ENCODE results near the gene CHAD. TPM values are rescaled to one million over a fixed set of nuclear protein-coding genes. Genes with fewer than 3 reads are reported as not detected.

Gene CHAD
- total and polyA plus RNA-seq, 2 of the 4 experiments (the other 2 are of a cell fraction) = 0.03 TPM; not detected in 1

DNA sequence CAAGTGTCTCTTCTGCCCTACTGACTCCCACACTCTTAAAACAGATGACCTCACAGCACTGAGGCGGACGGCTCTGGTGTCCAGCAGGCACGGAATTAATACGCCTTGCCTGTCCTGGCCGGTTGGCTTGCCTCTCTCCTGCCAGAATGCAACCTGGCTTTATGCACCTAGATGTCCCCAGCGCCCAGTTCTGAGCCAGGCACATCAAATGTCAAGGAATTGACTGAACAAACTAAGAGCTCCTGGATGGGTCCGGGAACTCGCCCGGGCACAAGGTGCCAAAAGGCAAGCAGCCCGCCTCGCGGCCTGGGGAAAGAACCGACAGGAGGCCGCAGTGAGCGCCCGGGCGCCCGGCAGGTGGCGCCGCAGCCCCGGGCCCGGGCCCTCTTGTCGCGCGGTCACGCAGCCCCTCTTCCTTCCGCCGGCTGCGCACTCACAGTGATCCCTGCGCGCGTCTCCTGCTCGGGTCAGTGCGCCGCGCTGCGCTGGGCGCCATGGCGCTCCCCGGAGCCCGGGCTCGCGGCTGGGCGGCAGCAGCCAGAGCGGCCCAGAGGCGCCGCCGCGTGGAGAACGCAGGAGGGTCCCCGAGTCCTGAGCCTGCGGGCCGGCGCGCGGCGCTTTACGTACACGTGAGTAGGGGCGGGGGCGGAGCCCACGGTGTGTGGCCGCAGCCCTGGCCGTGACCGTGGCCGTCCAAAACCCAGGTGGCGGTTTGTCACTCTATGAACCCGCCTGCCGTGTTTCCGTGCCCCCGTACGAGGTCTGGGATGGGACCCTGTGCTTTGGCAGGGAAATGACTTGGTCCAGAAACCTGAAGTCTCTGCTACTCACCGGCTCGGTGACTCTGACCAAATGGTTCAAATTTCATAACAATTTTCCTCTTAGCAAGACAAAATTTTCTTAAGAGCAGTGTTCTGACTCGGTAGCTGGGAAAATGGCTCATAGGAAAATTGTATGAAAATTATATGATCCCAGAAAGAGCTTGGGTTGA lies 10.0 kb upstream of the CHAD start, which contains the start of gene RSAD1:
RSAD1 (plus strand) TSS at position 470 of the 991 bp plus-strand sequence; CDS start at position 495, 25 bp downstream.
- Histone ChIP-seq H3K27ac (ENCODE audit: insufficient read depth, low read length) (peak within 1 kb of the TSS; percentile 57), H3K36me3 (ENCODE audit: control insufficient read depth, insufficient read depth, low read length) (peaks cover 7% of the 10 kb centered on the region), H3K14ac (replicated peaks; ENCODE audit: low read depth, low read length) (peak within 1 kb of the TSS; percentile 95), H3K4me1 (ENCODE audit: control insufficient read depth, insufficient read depth, low read length) (peaks cover 4% of the 10 kb centered on the region), H4K20me1 (ENCODE audit: insufficient read depth, low read length) (peaks cover 8% of the 10 kb centered on the region; the same call in 1 of the 2 replicates), H3K79me1 (ENCODE audit: low read depth in 1 of 2, low read length in 2 of 2) (peaks cover 11 to 31% of the 10 kb centered on the region in 2 experiments; a peak in 3 of 4 replicates), H3K23ac (ENCODE audit: low read depth, low read length) (peak within 1 kb of the TSS; percentile 76), H4K5ac (ENCODE audit: low read depth, low read length) (peak within 1 kb of the TSS; percentile 85), H3K9ac (ENCODE audit: low read depth, low read length) (peak within 1 kb of the TSS; percentile 78), H2AFZ (replicated peaks; ENCODE audit: low read length, poor library complexity) (peak within 1 kb of the TSS; percentile 94), H4K91ac (ENCODE audit: insufficient read depth, low read depth, low read length) (peak within 1 kb of the TSS; percentile 3; the same call in 1 of the 2 replicates), H2AK9ac (replicated peaks; ENCODE audit: low read depth, low read length, poor library complexity) (peak within 1 kb of the TSS; percentile 90), H3K9me1 (ENCODE audit: insufficient read depth, low read length) (peaks cover 7% of the 10 kb centered on the region; the same call in 1 of the 2 replicates), H3K4ac (ENCODE audit: low read depth, low read length) (peak within 1 kb of the TSS; percentile 91), H3K56ac (ENCODE audit: extremely low read depth, insufficient read depth, low read length) (peak within 1 kb of the TSS; percentile 64), H4K8ac (ENCODE audit: low read depth in 2 of 2, low read length in 2 of 2) (peak within 1 kb of the TSS; percentile 51 to 95), H2AK5ac (ENCODE audit: low read depth, low read length) (0 out of 2 replicates have a peak within 1 kb of the TSS, but pooled peaks have one; percentile 45), H2BK120ac (ENCODE audit: low read depth, low read length) (peak within 1 kb of the TSS; percentile 68), H3K4me3 (ENCODE audit: insufficient read depth, low read depth, low read length) (peak within 1 kb of the TSS; percentile 86), H2BK5ac (ENCODE audit: low read depth, low read length, poor library complexity, severe bottlenecking) (peak within 1 kb of the TSS; percentile 20), H3K27me3 (ENCODE audit: control insufficient read depth, insufficient read depth, low read length) (no peaks in the 10 kb centered on the region; the same call in 1 of the 2 replicates), H2BK20ac (ENCODE audit: low read depth, low read length) (no peak within 1 kb of the TSS), H3K4me2 (ENCODE audit: low read depth, low read length) (peak within 1 kb of the TSS; percentile 94), H3K9me3 (ENCODE audit: control insufficient read depth, insufficient read depth, low read length) (no peaks in the 10 kb centered on the region), H2BK15ac (ENCODE audit: low read depth, low read length) (no peak within 1 kb of the TSS; the same call in 2 of the 3 replicates), H3K18ac (ENCODE audit: low read depth, low read length) (0 out of 2 replicates have a peak within 1 kb of the TSS, but pooled peaks have one; percentile 1)
- peak; percentile 88 for DNase-seq
- in situ Hi-C loops (cut with MboI; ENCODE audit: low sequenced_read_pairs) (no loop called here), dilution Hi-C loops (cut with HindIII; ENCODE audit: low sequenced_read_pairs, unreplicated experiment) (no loop called here), intact Hi-C loops (cut with micrococcal nuclease) (loop anchor here (1.0 kb wide), 2 partner anchors 81 to 116 kb away; partner anchors contain the start of gene LRRC59)
- TF ChIP-seq MAFK (IDR thresholded peaks at IDR 0.05; ENCODE audit: low read depth, low read length) (no peak), MAZ (IDR thresholded peaks at IDR 0.05; ENCODE audit: borderline replicate concordance, low read depth, low read length) (peak; percentile 60; the same call in 1 of the 2 replicates), BHLHE40 (IDR thresholded peaks at IDR 0.05; ENCODE audit: low read depth, low read length) (peak; percentile 92), POLR2A (IDR thresholded peaks at IDR 0.05; ENCODE audit: low read depth, low read length) (peak; percentile 86), MXI1 (IDR thresholded peaks at IDR 0.05; ENCODE audit: borderline replicate concordance, low read depth, low read length) (peak; percentile 93), CEBPB (IDR thresholded peaks at IDR 0.05; ENCODE audit: low read depth, low read length) (no peak), RAD21 (IDR thresholded peaks at IDR 0.05; ENCODE audit: low read length) (peak; percentile 52), CHD1 (IDR thresholded peaks at IDR 0.05; ENCODE audit: low read depth, low read length) (no peak)
- TF ChIP-seq, protein P1, sequence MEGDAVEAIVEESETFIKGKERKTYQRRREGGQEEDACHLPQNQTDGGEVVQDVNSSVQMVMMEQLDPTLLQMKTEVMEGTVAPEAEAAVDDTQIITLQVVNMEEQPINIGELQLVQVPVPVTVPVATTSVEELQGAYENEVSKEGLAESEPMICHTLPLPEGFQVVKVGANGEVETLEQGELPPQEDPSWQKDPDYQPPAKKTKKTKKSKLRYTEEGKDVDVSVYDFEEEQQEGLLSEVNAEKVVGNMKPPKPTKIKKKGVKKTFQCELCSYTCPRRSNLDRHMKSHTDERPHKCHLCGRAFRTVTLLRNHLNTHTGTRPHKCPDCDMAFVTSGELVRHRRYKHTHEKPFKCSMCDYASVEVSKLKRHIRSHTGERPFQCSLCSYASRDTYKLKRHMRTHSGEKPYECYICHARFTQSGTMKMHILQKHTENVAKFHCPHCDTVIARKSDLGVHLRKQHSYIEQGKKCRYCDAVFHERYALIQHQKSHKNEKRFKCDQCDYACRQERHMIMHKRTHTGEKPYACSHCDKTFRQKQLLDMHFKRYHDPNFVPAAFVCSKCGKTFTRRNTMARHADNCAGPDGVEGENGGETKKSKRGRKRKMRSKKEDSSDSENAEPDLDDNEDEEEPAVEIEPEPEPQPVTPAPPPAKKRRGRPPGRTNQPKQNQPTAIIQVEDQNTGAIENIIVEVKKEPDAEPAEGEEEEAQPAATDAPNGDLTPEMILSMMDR (conservative IDR thresholded peaks at IDR 0.05; ENCODE audit: low read depth, low read length) = peak; percentile 80
- WGBS, 2 experiments (ENCODE audit: extremely low coverage in 2 of 2, insufficient read length in 1 of 2) = 5% methylated on average over 50 of the region's 75 CpGs; no CpG with 5 or more reads in 1 of the 2 experiments
- ChIA-PET CTCF (interaction anchor here (0.6 to 1.4 kb wide), 6 partner anchors 14 to 108 kb away, joined by 3 to 5 read pairs (median 4); partner anchors contain the start of gene CACNA1G), POLR2A (ENCODE audit: unreplicated experiment) (interaction anchor here (0.6 kb wide), 2 partner anchors 83 to 660 kb away, joined by 3 to 5 read pairs; no protein-coding TSS in a partner anchor)
- no TSS peak for BruUV-seq (replicated peaks)
- ATAC-seq (ENCODE audit: low read depth) = peak; percentile 83
